ENCODE data around the gene HOMER2. TPM values are rescaled to one million over a fixed set of nuclear protein-coding genes. Genes with fewer than 3 reads are reported as not detected.
"Not testable (repeated sequence)": the region's sequence is repeated elsewhere in the genome, so short reads cannot be mapped to it uniquely, and the experiment has no call there.

HOMER2 gene
- total RNA-seq, result 0.60 and 0.97 TPM in 2 replicates
- 0.40 and 0.68 TPM in 2 replicates for polyA plus RNA-seq
- polyA plus RNA-seq (2011; cell fraction: cytosol; rRNA removed), result 0.25 and 0.61 TPM in 2 replicates
- polyA plus RNA-seq (2011; cell fraction: nucleus; rRNA removed), result 0.72 and 0.80 TPM in 2 replicates
- 0.59 TPM in 1 of 2 replicates, not detected in the other for polyA plus RNA-seq (2012)
- 1.0 and 3.3 TPM in 2 replicates for polyA minus RNA-seq
- 1.4 TPM for polyA minus RNA-seq (2011; cell fraction: cytosol; rRNA and poly(A)+ RNA removed)
- polyA minus RNA-seq (2011; cell fraction: nucleus; rRNA and poly(A)+ RNA removed), result 1.5 and 1.6 TPM in 2 replicates
- percentile 13 among the genes with signal in this experiment for Bru-seq, nascent RNA
- BruChase-seq, experiment 1, labeled RNA remaining after a 6-hour chase, result percentile 16 among the genes with signal in this experiment
- BruChase-seq, experiment 2, labeled RNA remaining after a 2-hour chase, result percentile 10 among the genes with signal in this experiment
- long read RNA-seq, partial matches to known transcripts, result 0 of 1 reads
- long read RNA-seq, other reads (novel, unspliced or antisense), result 0 of 1 reads

DNA sequence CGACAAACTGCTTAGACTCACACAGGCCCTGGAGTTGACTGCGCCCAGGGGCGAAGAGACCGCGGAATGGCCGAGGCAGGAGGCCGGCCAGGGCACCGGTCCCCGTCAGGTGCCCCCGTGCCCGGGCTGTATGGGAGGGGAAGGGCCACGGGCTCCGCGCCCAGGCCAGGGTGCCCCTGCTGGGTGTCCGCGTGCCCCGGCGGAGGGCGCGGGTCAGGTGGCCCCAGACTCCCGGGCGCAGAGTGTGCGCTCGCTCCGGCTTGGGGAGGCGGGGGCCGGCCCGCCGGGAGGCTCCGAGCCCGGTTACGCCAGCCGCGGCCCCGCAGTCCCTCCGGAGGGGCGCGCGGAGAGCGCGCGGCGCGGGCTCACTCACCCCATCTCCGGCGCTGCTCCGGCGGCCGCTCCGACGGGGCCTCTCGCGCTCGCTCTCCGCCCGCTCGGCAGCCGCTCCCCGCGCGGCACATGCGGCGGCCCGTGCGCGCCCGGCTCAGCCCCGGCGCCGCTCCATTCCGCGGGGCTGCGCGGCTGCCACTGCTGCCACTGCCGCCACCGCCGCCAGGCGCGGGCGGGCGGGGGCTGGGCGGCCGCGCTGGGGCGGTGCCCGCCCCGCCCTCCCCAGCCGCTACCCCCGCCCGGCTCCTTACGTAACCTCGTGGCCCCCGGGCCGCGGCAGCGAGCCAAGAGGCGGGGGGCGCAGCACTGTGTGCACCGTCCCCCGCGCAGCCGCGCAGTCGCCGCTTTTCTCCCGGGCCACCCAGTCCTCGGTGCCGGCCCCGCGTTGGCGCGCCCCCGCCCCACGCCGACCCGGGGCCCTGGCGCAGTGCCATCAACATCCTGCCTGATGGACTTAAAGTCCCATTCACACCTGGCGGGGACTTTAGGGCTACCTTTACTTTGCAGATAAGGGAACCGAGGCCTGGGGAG lies at the start of gene HOMER2:
Gene HOMER2 (minus strand): TSS at position 563 of the 924 bp plus-strand sequence. CDS start 185 bp downstream, at position 378.
- H2AFZ ChIP-seq (ENCODE audit: low read depth, low read length), result peak within 1 kb of the TSS; percentile 44
- H3K27ac ChIP-seq (ENCODE audit: insufficient read depth, low read depth, low read length), result no peak within 1 kb of the TSS
- DNase-seq (ENCODE audit: low read depth, low spot score), result no peak
- peak within 1 kb of the TSS; percentile 42 for H3K4me2 ChIP-seq (ENCODE audit: insufficient read depth, low read length)
- no peaks in the 10 kb centered on the region for H3K9me3 ChIP-seq (replicated peaks; ENCODE audit: control insufficient read depth, insufficient read depth, low read length)
- H3K4me3 ChIP-seq (replicated peaks in 1 of 3; ENCODE audit: insufficient read depth in 1 of 3, low read depth in 1 of 3, low read length in 3 of 3), result peak within 1 kb of the TSS in 2 of 3 experiments; percentile 11 to 28
- H3K36me3 ChIP-seq (ENCODE audit: control insufficient read depth in 2 of 2, extremely low read depth in 1 of 2, insufficient read depth in 2 of 2, low read length in 2 of 2), result no peaks in the 10 kb centered on the region
- BruUV-seq (replicated peaks), result no TSS peak
- no peaks in the 10 kb centered on the region for H3K9me1 ChIP-seq (replicated peaks; ENCODE audit: control insufficient read depth, extremely low read depth, insufficient read depth, low read length)
- H3K9ac ChIP-seq (replicated peaks; ENCODE audit: extremely low read depth, insufficient read depth, low read length), result no peak within 1 kb of the TSS
- peaks cover 2% of the 10 kb centered on the region for H3K4me1 ChIP-seq (ENCODE audit: control insufficient read depth, extremely low read depth, insufficient read depth, low read length)
- no peaks in the 10 kb centered on the region for H3K79me2 ChIP-seq (ENCODE audit: control insufficient read depth, insufficient read depth, low read length)
- no peaks in the 10 kb centered on the region for H4K20me1 ChIP-seq (replicated peaks; ENCODE audit: control insufficient read depth, extremely low read depth, insufficient read depth, low read length)
- TF ChIP-seq, protein P1, sequence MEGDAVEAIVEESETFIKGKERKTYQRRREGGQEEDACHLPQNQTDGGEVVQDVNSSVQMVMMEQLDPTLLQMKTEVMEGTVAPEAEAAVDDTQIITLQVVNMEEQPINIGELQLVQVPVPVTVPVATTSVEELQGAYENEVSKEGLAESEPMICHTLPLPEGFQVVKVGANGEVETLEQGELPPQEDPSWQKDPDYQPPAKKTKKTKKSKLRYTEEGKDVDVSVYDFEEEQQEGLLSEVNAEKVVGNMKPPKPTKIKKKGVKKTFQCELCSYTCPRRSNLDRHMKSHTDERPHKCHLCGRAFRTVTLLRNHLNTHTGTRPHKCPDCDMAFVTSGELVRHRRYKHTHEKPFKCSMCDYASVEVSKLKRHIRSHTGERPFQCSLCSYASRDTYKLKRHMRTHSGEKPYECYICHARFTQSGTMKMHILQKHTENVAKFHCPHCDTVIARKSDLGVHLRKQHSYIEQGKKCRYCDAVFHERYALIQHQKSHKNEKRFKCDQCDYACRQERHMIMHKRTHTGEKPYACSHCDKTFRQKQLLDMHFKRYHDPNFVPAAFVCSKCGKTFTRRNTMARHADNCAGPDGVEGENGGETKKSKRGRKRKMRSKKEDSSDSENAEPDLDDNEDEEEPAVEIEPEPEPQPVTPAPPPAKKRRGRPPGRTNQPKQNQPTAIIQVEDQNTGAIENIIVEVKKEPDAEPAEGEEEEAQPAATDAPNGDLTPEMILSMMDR (IDR thresholded peaks at IDR 0.05; ENCODE audit: extremely low read depth in 1 of 2, insufficient read depth in 1 of 2, low read depth in 1 of 2, low read length in 2 of 2), result no peak
- TF ChIP-seq EZH2 (IDR thresholded peaks at IDR 0.05; ENCODE audit: borderline replicate concordance, low read depth, low read length, severe bottlenecking), result peak; percentile 56
- ChIA-PET CTCF (no interaction called here), POLR2A (no interaction called here)
- H3K27me3 ChIP-seq (ENCODE audit: control insufficient read depth in 2 of 2, insufficient read depth in 2 of 2, low read length in 2 of 2), result peaks cover 16 to 29% of the 10 kb centered on the region in 2 experiments
- dilution Hi-C loops (cut with MboI; ENCODE audit: extremely low pct_ligation_motif_present, low sequenced_read_pairs), result no loop called here
- FAIRE-seq, result no peak
- intact Hi-C loops (cut with micrococcal nuclease), result loop anchor here (10.0 kb wide), 1 partner anchor 108 kb away; no protein-coding TSS in a partner anchor

DNA sequence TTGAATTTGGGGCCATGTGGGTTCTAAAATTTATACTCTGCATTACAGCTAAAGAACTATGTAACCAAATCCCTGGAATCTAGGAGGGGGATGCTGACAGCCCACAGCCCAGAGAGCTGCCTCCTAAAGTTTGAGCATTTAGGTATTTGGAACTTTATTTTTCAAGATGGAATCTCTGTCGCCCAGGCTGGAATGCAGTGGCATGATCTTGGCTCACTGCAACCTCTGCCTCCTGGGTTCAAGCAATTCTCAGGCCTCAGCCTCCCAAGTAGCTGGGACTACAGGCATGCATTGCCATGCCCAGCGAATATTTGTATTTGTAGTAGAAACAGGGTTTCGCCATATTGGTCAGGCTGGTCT lies 48.1 kb upstream of the HOMER2 start:
- H3K27me3 ChIP-seq (ENCODE audit: control insufficient read depth in 2 of 2, insufficient read depth in 2 of 2, low read length in 2 of 2); H3K27ac ChIP-seq (ENCODE audit: insufficient read depth, low read depth, low read length); dilution Hi-C loops (cut with MboI; ENCODE audit: extremely low pct_ligation_motif_present, low sequenced_read_pairs); H3K36me3 ChIP-seq (ENCODE audit: control insufficient read depth in 2 of 2, extremely low read depth in 1 of 2, insufficient read depth in 2 of 2, low read length in 2 of 2); POLR2A ChIA-PET; H3K4me1 ChIP-seq (ENCODE audit: control insufficient read depth, extremely low read depth, insufficient read depth, low read length); BruUV-seq (replicated peaks); H3K4me3 ChIP-seq (replicated peaks in 1 of 3; ENCODE audit: insufficient read depth in 1 of 3, low read depth in 1 of 3, low read length in 3 of 3); FAIRE-seq; H3K4me2 ChIP-seq (ENCODE audit: insufficient read depth, low read length); H2AFZ ChIP-seq (ENCODE audit: low read depth, low read length); DNase-seq (ENCODE audit: low read depth, low spot score); H4K20me1 ChIP-seq (replicated peaks; ENCODE audit: control insufficient read depth, extremely low read depth, insufficient read depth, low read length); H3K79me2 ChIP-seq (ENCODE audit: control insufficient read depth, insufficient read depth, low read length); H3K9me1 ChIP-seq (replicated peaks; ENCODE audit: control insufficient read depth, extremely low read depth, insufficient read depth, low read length); H3K9me3 ChIP-seq (replicated peaks; ENCODE audit: control insufficient read depth, insufficient read depth, low read length); H3K9ac ChIP-seq (replicated peaks; ENCODE audit: extremely low read depth, insufficient read depth, low read length): not testable (repeated sequence)
- CTCF ChIA-PET, result interaction anchor here (0.8 to 3.2 kb wide), 6 partner anchors 9 to 470 kb away, joined by 3 to 14 read pairs (median 6); partner anchors contain the start of gene RAMAC
- intact Hi-C loops (cut with micrococcal nuclease), result loop anchor here (1.0 to 5.0 kb wide), 4 partner anchors 151 to 470 kb away; no protein-coding TSS in a partner anchor

All from endothelial cell of umbilical vein (primary cell).